OCI-LY3 (cell line): ENCODE results near the gene PDE8A.

ENCODE experiments used
- EZH2phosphoT487 ChIP-seq: fragments of 200-600 bp; shearing (Covaris generic); IDR thresholded peaks from 2 replicates; pipeline ENCODE4 v1.6.1; 2018; ENCODE audit warnings: antibody characterized with exemption, mixed run types, low read depth
- TF ChIP-seq, protein P1 (sequence below): fragments of 200-600, 300-600 bp; sonication (generic); IDR thresholded peaks from 2 replicates; pipeline ENCODE4 v1.5.1; 2014; ENCODE audit warnings: antibody characterized with exemption, low read length, low read depth

DNA sequence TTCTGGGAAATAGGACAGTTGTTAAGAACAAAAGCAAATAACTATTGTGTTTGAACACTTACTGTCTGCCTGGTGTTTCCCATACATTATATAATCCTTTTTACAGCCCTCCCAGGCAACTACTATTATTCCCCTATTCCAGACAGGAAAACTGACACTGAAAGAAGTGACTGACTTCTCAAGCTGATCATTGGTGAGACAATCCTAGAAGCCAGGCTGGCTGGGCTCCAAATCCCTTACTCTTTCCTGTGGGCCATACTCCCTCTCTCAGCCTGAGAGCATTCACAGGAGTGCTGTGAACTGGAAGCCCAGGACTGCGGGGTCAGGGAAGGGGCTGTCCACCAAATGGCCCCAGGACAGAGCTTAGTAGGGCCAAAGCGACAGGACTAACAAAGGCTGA lies 39.2 kb upstream of the PDE8A start:
- TF ChIP-seq, protein P1, sequence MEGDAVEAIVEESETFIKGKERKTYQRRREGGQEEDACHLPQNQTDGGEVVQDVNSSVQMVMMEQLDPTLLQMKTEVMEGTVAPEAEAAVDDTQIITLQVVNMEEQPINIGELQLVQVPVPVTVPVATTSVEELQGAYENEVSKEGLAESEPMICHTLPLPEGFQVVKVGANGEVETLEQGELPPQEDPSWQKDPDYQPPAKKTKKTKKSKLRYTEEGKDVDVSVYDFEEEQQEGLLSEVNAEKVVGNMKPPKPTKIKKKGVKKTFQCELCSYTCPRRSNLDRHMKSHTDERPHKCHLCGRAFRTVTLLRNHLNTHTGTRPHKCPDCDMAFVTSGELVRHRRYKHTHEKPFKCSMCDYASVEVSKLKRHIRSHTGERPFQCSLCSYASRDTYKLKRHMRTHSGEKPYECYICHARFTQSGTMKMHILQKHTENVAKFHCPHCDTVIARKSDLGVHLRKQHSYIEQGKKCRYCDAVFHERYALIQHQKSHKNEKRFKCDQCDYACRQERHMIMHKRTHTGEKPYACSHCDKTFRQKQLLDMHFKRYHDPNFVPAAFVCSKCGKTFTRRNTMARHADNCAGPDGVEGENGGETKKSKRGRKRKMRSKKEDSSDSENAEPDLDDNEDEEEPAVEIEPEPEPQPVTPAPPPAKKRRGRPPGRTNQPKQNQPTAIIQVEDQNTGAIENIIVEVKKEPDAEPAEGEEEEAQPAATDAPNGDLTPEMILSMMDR: no peak
- TF ChIP-seq EZH2phosphoT487: no peak
